ENCODE data around the gene OMP.

The OMP gene

DNA sequence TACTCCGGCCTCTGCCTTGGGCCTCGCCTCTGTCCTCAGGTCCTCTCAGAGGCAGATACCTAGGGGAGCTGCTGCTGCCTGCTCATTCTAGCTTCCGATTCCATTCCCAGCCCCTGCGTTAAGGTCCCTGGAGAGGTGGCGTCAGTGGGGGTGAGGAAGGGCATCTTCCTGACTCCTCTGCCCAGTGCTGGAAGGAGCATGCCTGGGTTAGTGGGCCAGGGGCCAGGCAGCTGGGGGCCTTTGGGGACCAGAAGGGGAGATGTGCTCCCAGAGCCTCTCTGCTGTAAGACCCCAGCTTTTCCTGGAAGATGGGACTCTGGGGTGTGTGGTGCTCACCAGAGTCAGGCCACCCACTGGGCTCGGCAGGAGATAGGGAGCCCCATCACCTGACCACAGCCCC lies 21.8 kb downstream of the OMP start:
- DNase-seq (ENCODE audit: low read depth), result no peak

DNA sequence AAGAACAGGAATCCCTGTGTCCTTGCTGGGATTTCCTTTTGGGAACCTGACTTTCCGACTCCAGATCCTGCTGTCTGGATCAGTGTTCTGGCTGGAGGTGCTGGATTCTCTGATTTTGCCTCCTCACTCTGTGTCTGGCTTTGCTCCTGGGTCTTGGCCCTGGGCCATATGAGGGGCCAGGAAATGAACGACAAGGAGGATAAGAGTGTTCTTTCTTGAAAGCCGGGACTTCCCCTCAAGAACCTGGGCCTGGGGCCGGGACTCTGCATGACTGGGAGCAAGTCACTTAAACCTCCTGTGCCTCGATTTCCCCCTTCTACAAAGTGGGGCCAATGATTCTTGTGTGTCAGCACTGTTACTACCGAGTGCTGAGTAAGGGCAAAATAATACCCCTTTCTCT lies 22.6 kb downstream of the OMP start:
- no peak for DNase-seq (ENCODE audit: low read depth)

DNA sequence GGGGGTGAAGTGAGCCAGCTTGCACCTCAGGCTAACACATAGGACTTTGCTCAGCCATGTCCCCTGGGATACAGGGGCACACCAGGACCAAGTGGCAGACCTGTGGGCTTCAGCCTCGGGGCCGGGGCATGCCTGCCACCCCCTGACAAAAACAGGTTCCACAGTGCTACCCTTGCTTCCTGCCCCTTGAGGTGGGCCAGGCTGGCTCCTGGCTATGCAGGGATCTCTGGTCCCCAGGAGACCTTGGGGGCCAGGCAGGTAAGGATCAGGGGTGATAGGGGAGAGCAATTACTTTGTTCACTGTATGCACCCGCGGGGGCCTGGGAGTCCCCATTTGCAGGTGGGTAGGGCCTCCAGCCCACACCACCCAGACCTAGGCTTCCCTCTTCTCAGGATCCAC lies 23.1 kb downstream of the OMP start:
- DNase-seq (ENCODE audit: low read depth), result no peak

DNA sequence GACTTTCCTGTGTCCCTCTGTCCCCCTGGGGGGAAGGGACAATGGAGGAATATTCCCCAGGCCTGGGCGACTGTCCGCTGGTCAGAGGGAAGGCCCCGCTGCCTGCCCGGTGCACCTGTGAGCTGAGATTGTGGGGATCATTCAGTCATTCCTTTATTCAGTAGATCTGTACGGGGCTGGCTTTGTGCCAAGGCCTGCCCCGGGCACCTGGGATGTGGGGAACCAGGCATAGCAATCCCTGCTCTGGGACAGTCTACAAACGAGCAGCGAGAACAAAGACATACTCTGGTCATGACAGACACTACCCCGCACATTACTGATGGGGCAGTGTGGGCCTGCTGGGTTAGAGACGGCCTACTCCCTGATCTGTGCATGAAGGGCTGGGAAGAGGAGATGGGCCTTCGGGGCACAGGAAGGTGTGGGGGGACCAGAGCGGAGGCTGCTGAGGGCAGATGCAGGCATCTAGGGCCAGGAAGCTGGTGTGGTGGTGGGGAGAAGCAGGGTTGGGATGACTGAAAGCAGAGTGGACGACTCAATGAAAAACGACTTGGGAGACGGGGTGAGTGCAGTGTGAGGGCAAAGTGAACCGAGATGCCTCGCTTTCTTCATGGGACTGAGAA lies 23.6 kb downstream of the OMP start:
- no peak for DNase-seq (ENCODE audit: low read depth)

DNA sequence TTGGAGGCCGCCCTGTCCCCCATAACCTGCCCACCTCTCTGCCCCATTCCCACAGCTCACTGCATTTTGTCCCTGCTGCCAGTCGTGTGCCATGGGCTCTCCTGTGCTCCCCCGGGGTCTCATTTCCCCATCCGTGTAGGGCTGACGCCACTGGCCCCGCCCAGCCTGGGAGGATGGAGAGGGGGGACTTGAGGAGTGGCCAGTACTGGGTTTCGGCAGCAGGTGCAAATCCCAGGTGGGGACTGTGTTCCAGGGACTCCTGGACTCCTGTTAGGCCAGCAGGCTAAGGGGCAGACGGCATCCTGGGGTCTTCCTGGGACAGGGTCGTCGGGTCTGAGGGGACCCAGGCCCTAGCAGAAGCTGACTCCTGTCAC lies 24.2 kb downstream of the OMP start:
- no peak for DNase-seq (ENCODE audit: low read depth)

DNA sequence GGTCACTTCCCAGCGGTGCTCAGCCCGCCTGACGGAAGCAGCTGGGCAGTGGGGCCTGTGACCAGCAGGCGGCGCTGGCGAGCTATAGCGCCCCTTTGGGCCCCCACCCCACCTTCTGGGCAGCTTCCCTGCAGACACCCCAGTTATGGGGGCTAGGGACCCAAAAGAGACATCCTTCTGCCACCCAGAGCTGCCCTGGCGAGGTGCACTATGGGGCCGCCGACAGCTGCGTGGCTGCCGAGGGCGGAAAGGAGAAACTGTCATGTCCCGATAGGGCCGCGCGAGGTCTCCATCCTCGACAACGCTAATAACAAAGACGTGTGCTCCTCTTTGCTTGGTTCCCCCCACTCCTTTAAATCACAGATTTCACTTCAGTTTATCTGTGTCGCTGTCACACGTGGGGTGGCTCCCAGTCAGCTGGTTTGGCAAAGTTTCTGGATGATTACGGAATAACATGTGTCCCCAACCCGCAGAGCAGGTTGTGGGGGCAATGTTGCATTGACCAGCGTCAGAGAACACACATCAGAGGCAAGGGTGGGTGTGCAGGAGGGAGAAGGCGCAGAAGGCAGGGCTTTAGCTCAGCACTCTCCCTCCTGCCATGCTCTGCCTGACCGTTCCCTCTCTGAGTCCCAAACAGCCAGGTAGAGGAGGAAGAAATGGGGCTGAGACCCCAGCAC lies 24.7 kb downstream of the OMP start:
- DNase-seq (ENCODE audit: low read depth), result peak; percentile 35

DNA sequence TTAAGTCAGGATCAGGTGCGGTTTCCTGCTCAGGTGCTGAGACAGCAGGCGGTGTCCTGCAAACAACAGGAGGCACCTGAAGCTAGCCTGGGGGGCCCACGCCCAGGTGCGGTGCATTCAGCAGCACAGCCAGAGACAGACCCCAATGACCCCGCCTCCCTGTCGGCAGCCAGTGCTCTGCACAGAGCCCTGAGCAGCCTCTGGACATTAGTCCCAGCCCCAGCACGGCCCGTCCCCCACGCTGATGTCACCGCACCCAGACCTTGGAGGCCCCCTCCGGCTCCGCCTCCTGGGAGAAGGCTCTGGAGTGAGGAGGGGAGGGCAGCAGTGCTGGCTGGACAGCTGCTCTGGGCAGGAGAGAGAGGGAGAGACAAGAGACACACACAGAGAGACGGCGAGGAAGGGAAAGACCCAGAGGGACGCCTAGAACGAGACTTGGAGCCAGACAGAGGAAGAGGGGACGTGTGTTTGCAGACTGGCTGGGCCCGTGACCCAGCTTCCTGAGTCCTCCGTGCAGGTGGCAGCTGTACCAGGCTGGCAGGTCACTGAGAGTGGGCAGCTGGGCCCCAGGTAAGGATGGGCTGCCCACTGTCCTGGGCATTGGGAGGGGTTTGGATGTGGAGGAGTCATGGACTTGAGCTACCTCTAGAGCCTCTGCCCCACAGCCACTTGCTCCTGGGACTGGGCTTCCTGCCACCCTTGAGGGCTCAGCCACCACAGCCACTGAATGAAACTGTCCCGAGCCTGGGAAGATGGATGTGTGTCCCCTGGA lies 25.5 kb downstream of the OMP start, which contains the start of gene MYO7A:
MYO7A (plus strand) TSS at position 327 of the 772 bp plus-strand sequence. CDS start 2,389 bp downstream, outside the sequence.
- DNase-seq (ENCODE audit: low read depth), result no peak

DNA sequence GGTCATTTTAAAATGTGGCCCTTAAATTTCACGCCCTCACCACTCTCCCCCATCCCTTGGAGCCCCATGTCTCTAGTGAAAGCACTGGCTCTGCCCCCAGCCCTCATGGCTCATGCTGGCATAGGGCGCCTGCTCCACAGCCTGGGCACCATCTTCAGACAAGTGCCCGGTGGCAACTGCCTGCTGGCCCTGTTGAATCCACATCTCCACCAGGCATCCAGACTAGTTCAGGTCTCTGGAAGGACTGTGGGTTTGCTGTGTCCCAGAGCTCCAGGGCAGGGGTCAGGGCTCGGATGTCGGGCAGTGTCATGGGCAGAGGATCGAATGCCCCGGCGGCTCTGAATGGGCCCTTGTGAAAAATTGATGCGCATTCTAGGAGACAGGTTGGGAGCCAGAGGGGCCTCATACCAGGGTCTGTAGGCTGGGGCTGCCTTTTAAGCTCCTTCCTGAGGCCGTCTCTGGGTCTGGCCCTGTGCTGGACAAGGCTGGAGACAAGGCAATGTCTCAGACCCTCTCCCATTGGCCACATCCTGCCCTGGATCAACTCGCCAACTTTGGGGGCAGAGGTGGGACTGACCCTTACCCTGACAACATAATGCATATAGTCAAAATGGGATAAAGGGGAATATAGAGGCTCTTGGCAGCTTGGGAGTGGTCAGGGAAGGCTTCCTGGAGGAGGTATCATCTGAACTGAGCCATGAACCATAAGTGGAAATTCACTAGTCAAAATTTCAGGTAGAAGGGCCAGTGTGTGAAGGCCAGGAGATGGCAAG lies 26.6 kb downstream of the OMP start:
- no peak for DNase-seq (ENCODE audit: low read depth)

DNA sequence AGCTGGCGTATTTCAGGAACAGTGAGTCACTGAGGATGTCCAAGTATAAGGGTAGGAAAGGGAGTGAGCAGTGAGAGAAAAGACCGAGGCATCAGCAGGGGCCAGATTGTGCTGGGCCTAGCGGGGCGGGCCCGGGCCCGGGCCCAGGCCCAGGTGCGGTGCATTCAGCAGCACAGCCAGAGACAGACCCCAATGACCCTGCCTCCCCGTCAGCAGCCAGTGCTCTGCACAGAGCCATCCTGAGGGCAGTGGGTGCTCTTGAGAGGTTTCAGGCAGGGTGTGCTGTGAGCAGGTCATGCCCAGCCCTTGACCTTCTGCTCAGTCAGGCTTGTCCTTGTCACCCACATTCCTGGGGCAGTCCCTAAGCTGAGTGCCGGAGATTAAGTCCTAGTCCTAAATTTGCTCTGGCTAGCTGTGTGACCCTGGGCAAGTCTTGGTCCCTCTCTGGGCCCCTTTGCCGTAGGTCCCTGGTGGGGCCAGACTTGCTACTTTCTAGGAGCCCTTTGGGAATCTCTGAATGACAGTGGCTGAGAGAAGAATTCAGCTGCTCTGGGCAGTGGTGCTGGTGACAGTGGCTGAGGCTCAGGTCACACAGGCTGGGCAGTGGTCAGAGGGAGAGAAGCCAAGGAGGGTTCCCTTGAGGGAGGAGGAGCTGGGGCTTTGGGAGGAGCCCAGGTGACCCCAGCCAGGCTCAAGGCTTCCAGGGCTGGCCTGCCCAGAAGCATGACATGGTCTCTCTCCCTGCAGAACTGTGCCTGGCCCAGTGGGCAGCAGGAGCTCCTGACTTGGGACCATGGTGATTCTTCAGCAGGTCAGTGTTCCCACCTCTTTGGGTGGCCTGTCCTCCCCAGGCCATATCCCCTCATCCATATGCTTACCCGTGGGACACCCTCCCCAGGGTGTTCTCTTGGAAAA lies 27.5 kb downstream of the OMP start:
- DNase-seq (ENCODE audit: low read depth), result no peak

DNA sequence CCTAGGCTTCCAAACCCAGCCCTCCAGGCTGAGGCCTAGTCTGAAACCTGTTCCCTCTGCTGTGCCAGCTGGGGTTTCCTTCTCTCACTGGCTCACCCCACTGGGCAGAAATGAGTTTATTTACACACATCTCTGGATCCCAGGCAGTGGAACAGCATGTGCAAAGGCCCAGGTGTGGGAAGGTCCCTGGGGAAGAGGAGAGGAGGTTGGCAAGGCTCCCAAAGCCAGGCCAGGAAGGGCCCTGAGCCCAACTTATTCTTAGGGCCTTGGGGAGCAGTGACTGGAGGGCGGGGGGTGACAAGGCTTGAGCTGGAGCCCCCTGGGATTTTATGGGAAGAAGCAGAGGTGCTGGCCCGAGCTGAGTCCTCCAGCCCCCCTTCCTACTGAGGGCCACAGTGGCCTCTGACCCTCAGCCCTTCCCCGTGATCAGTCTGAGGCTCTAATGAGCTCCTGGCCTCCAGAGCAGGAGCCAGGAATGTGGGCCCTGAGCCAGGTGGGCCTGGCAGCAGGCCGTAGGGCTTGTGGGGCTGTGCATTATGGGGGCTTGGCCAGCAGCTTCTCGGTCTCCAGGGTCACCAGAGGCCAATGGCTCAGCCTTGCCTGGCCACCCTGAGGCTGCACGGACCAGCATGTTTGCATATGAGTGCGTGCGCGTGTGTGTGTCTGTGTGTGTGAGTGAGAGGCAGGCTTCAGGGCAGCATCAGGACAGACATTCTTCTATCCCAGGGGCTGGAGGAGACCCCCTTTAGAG lies 28.3 kb downstream of the OMP start:
- DNase-seq (ENCODE audit: low read depth), result no peak

DNA sequence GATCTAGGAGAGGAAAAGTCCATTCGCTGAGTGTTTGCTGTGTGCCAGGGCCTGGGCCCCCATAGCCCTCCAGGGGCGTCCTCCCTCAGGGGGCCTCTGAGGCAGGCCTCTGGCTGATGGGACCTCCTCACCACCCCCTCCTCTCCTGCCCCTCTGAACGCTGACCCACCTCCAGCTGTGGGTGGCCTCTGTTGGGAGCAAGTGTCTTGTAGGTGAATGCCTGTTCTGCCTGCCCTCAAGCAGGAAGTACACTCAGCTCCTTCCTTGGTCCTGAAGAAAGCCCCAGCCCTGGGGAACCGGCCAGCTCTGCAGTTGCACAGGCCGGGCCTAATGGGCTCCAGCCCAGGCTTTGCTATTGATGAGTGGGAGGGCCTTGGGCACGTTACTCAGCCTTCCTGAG lies 28.9 kb downstream of the OMP start:
- no peak for DNase-seq (ENCODE audit: low read depth)

DNA sequence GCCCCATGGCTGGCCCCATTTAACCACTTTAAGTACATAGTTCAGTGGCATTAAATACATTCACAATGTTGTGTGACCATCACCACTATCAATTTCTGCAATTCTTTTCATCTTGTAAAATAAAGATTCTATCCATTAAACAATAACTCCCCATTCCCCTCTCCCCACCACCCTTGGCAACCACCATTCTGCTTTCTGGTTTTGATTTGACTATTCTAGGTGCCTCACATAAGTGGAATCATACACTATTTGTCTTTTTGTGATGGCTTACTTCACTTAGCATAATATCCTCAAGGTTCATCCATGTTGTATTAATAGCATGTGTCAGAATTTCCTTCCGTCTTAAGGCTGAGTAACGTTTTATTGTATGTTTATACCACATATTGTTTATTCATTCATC lies 32.4 kb downstream of the OMP start:
- no peak for DNase-seq (ENCODE audit: low read depth)

DNA sequence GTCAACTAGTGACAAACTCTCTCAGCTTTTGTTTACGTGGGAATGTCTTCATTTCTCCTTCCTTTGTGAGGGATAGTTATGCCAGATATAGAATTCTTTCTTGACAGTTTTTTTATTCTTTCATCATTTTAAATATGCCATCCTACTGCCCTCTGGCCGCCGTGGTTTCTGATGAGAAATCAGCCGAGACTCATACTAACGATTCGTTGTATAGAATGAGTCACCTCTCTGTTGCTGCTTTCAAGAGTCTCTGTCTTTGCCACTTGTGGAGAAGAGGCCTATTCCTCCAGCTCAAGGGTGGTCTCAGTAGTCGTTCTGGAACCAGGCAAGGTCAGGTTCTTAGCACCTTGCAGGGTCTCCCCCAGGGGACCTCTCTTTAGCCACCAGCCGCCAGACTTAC lies 33.4 kb downstream of the OMP start:
- no peak for DNase-seq (ENCODE audit: low read depth)

DNA sequence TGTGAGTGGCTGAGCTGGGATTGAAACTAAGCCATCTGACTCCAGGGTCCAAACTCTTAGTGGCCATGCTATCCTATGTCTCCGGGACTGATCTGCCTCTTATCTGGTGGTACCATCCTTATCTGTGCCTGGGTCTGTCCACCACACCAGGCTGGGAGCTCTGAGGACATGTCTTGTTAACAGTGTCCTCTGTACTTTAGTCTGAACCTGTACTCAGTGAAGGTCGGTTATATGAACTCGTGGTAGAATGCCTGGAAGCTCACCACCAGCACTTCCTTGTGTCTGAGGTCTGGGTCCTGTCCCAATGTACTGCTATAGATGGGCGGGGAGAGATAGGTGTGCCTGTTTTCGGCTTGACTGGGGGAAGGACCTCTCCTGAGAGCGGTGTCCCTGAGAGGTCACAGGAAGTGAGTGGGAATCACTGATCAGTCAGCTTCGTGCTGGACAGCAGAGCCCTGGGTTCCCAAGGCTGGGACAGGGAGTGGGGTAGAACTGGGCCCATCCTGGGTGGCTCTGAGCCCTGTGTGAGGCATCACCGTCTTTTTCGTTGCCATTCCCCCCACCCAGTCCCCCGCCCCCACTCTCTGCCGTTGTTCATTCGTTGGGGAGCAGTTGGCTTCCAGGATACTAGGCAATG lies 34.3 kb downstream of the OMP start:
- no peak for DNase-seq (ENCODE audit: low read depth)

DNA sequence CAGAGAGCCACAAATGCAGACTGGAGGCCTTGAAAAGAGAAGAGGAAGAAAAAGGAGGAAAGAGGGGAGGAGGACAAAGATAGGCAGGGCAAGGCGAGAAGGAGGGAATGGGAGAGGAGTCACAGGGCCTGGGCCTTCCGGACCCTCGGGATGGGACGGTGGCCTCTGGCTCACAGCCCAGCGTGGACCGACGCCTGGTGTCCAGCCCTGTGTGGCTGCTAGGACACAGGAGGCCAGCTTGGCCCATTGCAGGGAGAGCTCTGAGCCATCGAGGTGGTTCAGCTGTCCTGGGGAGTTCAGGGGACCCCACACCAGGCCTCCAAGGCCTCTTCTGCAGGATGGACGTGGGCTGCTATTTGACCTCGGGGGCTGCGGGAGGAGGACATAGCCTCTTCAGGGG lies 34.8 kb downstream of the OMP start:
- no peak for DNase-seq (ENCODE audit: low read depth)

DNA sequence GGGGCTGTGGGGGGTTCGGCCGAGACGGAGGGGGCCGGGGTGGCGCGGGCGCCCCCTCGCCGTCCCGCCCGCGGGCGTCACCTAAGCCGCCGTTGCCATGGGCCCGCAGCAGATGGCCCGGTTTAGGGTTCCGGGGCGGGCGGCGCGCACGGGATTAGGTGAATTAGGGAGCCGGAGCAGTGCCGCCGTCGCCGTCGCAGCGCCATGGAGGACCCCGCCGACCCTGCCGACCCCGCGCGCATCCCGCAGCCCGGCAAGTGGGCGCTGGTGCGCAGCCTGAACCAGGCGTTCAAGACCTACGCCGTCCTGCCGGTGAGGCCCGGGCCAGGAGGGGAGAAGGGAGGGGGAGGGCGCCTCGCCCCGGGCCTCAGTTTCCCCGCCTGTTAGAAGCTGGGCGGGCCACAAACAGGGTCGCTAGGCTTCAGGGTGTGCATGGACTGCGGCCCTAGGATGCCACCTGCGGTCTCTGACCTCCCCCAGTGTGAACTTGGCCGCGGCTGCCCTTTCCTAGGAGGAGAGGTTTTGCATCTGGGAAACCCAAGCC lies 35.5 kb downstream of the OMP start:
- DNase-seq (ENCODE audit: low read depth), result no peak

DNA sequence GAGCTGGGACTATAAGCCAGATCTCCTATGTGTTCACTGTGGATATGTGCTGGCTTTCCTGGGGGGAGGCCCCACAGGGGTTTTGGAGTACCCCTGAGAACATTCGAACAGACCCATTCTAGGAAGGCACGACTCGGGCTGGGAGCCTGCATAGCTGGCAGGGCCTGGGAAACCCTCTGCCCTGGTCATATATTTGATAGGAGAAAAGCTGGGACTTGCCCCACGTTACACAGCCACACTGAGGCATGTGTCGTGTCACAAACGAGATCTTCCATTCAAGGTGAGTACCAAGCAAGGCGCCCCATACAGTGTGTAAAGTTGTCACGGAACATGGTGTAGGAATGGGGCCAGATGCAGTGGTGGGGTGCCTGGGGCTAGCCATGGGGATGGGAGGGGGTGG lies 36.6 kb downstream of the OMP start:
- no peak for DNase-seq (ENCODE audit: low read depth)

DNA sequence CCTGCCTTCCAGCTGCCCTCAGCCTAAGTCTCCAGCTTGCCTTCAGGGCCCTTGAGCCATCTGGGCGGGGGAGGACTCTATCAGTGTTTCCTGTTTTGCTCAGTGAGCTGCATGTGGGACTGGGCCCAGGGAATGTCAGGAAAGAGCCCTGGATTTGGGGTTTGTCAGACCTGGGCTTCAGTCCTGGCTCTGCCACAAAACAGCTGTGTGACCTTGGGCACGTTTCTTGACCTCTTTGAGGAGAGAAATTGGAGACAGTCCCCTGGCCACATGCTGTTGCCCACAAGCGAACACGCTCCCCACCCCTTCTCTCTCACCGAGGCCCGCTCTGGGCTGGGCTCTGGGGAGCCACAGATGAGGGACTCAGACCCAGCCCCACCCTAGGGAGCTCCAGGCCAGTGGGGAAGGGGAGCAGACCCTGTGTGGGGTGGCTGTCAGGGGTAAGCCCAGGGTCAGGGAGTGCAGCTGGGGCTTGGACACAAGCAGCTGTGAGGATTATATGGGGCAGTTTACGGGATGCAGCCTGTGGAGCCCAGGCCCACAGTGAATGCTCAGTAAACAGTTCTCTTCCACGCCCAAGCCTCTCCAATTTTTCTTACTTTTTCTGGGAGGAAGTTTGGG lies 37.7 kb downstream of the OMP start:
- DNase-seq (ENCODE audit: low read depth), result no peak

DNA sequence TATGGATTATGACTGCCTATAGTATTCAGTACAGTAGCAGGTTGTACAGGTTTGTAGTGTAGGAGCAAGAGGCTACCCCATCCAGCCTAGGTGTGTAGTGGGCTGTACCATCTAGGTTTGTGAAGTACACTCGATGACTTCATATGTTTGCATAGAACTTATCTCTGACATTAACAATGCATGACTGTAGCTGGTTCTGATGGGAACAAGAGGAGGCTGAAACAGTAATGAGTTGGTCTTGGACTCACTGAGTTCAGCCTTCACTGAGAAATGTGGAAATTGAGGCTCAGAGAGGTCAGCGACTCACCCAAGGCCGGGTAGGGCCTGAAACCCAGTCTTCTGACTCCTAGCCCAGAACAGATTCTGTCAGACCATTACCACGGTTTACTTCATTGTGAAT lies 38.4 kb downstream of the OMP start:
- no peak for DNase-seq (ENCODE audit: low read depth)

DNA sequence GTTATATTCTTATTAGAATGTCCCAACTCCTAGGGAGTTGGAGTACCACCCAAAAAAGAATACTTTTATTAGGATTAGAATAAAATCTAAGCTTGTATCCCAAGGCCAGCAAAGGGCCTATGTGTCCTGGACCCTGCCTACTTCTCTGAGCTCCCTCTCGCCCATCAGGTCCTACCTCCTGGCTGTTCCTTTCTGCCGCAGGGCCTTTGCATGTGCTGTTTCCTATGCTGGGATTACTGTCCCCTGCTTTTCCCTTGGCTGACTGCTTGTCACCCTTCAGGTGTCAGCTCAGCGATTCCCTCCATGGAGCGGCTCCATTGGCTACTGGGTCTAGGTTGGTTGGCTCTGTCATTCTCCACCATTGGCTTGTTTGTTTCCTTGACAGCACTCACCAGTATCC lies 38.8 kb downstream of the OMP start:
- DNase-seq (ENCODE audit: low read depth), result no peak

Measured in stimulated activated CD8-positive, alpha-beta memory T cell treated with anti-CD3 and anti-CD28 coated beads, Interleukin-7, amount 100 ng/mL, for 24 hours (primary cell).